Stomach (tissue), 4 donors: ENCODE measurements around the gene COG6.

Experiments
- POLR2A ChIP-seq, 4 donors: fragments of 450-650 bp; IDR thresholded peaks; one replicate each; pipeline ENCODE4 v1.6.1; 2016; ENCODE audit warnings: antibody characterized with exemption in 4 of 4, control low read depth in 2 of 4, mild to moderate bottlenecking in 1 of 4, moderate library complexity in 1 of 4
- POLR2AphosphoS5 ChIP-seq, 3 donors: sonication (generic); formaldehyde crosslinking; IDR thresholded peaks; one replicate each; pipeline ENCODE4 v1.6.1; 2016; ENCODE audit warnings: antibody characterized with exemption in 3 of 3
- TF ChIP-seq, protein P1 (sequence below), 7 experiments: fragments of 450-650 bp in 4 of 7; fragments of 200-600 bp in 3 of 7; sonication (generic) in 3 of 7; IDR thresholded peaks; one replicate each; pipeline ENCODE4 v1.5.1; 2016 to 2019; ENCODE audit warnings: antibody characterized with exemption in 7 of 7, control low read depth in 2 of 7, mild to moderate bottlenecking in 1 of 7

DNA sequence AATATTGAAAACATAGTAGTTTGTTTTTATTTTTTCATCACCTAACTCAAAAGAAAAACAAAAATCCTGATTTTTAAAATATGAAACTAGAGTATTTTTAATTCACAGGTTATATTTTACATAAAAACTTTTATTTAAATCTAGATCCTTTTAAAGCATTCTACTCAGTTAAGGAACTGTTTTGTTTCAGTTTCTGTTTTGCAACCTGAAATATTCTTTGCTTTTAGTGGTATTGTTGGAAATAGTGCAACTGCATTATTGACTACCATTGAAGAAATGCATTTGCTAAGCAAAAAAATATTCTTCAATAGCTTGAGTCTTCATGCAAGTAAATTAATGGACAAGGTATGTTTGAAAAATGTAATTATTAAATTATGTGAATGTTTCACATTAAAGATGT is 43.8 kb downstream of the COG6 start:
- TF ChIP-seq POLR2A (IDR thresholded peaks at IDR 0.05) = no peak
- TF ChIP-seq, protein P1, sequence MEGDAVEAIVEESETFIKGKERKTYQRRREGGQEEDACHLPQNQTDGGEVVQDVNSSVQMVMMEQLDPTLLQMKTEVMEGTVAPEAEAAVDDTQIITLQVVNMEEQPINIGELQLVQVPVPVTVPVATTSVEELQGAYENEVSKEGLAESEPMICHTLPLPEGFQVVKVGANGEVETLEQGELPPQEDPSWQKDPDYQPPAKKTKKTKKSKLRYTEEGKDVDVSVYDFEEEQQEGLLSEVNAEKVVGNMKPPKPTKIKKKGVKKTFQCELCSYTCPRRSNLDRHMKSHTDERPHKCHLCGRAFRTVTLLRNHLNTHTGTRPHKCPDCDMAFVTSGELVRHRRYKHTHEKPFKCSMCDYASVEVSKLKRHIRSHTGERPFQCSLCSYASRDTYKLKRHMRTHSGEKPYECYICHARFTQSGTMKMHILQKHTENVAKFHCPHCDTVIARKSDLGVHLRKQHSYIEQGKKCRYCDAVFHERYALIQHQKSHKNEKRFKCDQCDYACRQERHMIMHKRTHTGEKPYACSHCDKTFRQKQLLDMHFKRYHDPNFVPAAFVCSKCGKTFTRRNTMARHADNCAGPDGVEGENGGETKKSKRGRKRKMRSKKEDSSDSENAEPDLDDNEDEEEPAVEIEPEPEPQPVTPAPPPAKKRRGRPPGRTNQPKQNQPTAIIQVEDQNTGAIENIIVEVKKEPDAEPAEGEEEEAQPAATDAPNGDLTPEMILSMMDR (IDR thresholded peaks at IDR 0.05) = no peak
- TF ChIP-seq POLR2AphosphoS5 (IDR thresholded peaks at IDR 0.05) = no peak
